ENCODE data around the gene RNF223. TPM values are rescaled to one million over a fixed set of nuclear protein-coding genes. Genes with fewer than 3 reads are reported as not detected.

RNF223 gene
- polyA plus RNA-seq, 1 experiment = not detected

- no peaks in the 10 kb centered on the region for H3K27me3 ChIP-seq (ENCODE audit: control insufficient read depth, insufficient read depth, low read length)
- peaks cover 48% of the 10 kb centered on the region for H3K36me3 ChIP-seq (ENCODE audit: control insufficient read depth, insufficient read depth, low read length)
- TF ChIP-seq CTCF (IDR thresholded peaks at IDR 0.05; ENCODE audit: insufficient read depth, low read depth, low read length) = no peak
- no peak overlapping the region for H3K4me3 ChIP-seq (ENCODE audit: low read depth, low read length)
- ChIA-PET POLR2A (no interaction called here), CTCF (no interaction called here)
- DNase-seq (ENCODE audit: low read depth) = no peak
Observed at GRCh38 chr1:1048765-1049164, 25.3 kb downstream of the RNF223 start.

- H3K36me3 ChIP-seq (ENCODE audit: control insufficient read depth, insufficient read depth, low read length) = peaks cover 47% of the 10 kb centered on the region
- CTCF ChIA-PET = no interaction called here
Observed at GRCh38 chr1:1047963-1048362, 26.1 kb downstream of the RNF223 start.

GRCh38 chr1:1047407-1047806 is 26.7 kb downstream of the RNF223 start:
- POLR2A ChIA-PET = no interaction called here
- no peak for DNase-seq (ENCODE audit: low read depth)
- Histone ChIP-seq H3K4me3 (ENCODE audit: low read depth, low read length) (no peak overlapping the region), H3K36me3 (ENCODE audit: control insufficient read depth, insufficient read depth, low read length) (peaks cover 44% of the 10 kb centered on the region), H3K27me3 (ENCODE audit: control insufficient read depth, insufficient read depth, low read length) (no peaks in the 10 kb centered on the region)
- CTCF ChIA-PET = no interaction called here
- no peak for TF ChIP-seq CTCF (IDR thresholded peaks at IDR 0.05; ENCODE audit: insufficient read depth, low read depth, low read length)

More at GRCh38 chr1:1047963-1048362, 26.1 kb downstream of the RNF223 start:
- POLR2A ChIA-PET = no interaction called here
- DNase-seq (ENCODE audit: low read depth) = no peak
- Histone ChIP-seq H3K4me3 (ENCODE audit: low read depth, low read length) (no peak overlapping the region), H3K27me3 (ENCODE audit: control insufficient read depth, insufficient read depth, low read length) (no peaks in the 10 kb centered on the region)
- TF ChIP-seq CTCF (IDR thresholded peaks at IDR 0.05; ENCODE audit: insufficient read depth, low read depth, low read length) = no peak

- POLR2A ChIA-PET = no interaction called here
- CTCF ChIA-PET = no interaction called here
- Histone ChIP-seq H3K27me3 (ENCODE audit: control insufficient read depth, insufficient read depth, low read length) (no peaks in the 10 kb centered on the region), H3K36me3 (ENCODE audit: control insufficient read depth, insufficient read depth, low read length) (peaks cover 43% of the 10 kb centered on the region), H3K4me3 (ENCODE audit: low read depth, low read length) (no peak overlapping the region)
- DNase-seq (ENCODE audit: low read depth) = no peak
- TF ChIP-seq CTCF (IDR thresholded peaks at IDR 0.05; ENCODE audit: insufficient read depth, low read depth, low read length) = no peak
Observed at GRCh38 chr1:1046767-1047166, 27.3 kb downstream of the RNF223 start.

GRCh38 chr1:1046243-1046642 is 27.9 kb downstream of the RNF223 start:
- no peak for DNase-seq (ENCODE audit: low read depth)
- peaks cover 40% of the 10 kb centered on the region for H3K36me3 ChIP-seq (ENCODE audit: control insufficient read depth, insufficient read depth, low read length)

More at GRCh38 chr1:1046243-1046642, 27.9 kb downstream of the RNF223 start:
- POLR2A ChIA-PET = no interaction called here
- no peak for TF ChIP-seq CTCF (IDR thresholded peaks at IDR 0.05; ENCODE audit: insufficient read depth, low read depth, low read length)
- CTCF ChIA-PET = interaction anchor here (2.8 kb wide), 1 partner anchor 13 kb away, joined by 9 read pairs; no protein-coding TSS in a partner anchor
- Histone ChIP-seq H3K4me3 (ENCODE audit: low read depth, low read length) (no peak overlapping the region), H3K27me3 (ENCODE audit: control insufficient read depth, insufficient read depth, low read length) (no peaks in the 10 kb centered on the region)
